HG02623 (cell line): ENCODE results near the gene PRKCSH.
"Not testable (repeated sequence)": the region's sequence is repeated elsewhere in the genome, so short reads cannot be mapped to it uniquely, and the experiment has no call there.

Experiments
- ATAC-seq: cut with Tn5 transposase; IDR thresholded peaks from one replicate; pipeline ENCODE4 v1.9.1; 2021; ENCODE audit warnings: moderate library complexity; ENCODE audit not compliant: unreplicated experiment

The PRKCSH gene

GRCh38 chr19:11420429-11421370, 14.7 kb upstream of the PRKCSH start:
- ATAC-seq: no peak

- no peak for ATAC-seq
These were observed 13.9 kb upstream of the PRKCSH start for GRCh38 chr19:11421371-11422098.

DNA sequence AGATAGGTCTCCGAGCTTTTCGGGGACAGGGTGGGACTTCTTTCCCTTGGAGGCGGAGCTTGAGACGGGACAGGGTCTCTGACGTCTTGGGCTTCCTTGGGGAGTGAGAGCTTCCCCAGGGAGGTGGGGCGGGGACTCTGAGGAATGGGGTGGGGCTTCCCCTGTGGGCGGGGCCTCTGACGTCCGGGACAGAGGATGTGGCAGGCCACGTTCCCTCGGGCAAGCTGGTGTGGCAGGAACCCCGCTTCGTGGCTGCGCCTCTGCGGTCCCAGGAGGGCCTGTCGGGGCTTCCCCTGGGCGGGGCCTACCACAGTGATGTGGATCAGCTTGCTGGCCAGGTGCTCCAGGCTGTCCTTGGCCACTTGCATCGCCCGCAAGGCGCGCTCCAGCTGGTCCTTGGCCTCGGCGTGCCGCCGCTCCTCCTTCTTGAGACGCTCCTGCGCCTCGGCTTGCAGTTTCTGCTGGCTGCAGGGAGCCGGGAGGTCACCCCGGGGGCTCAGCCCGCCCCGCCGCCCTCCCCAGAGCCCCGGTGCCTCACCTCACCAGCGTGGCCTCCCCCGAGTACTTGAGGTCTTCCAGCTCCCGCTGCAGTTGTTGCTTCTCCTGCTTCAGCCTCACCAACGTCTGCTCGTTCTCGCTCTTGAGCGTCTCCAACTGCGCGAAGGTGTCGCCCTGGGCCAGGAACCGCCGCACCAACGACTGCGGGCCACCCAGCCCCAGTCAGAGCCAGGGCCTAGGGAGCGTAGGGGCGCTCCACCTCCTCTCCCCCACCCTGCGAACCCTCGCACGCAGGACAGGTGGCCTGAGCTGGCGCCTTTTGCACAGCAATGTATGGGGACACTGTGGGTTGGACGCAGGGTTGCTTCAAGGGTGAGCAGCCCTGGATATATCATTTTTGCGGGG, 13.0 kb upstream of the PRKCSH start:
- no peak for ATAC-seq

- no peak for ATAC-seq
These were observed 12.2 kb upstream of the PRKCSH start for GRCh38 chr19:11423164-11423790.

- ATAC-seq: no peak
These were observed 11.6 kb upstream of the PRKCSH start for GRCh38 chr19:11423791-11424181.

GRCh38 chr19:11425719-11426457, 9.5 kb upstream of the PRKCSH start:
- ATAC-seq: no peak

- ATAC-seq: no peak
These were observed 8.8 kb upstream of the PRKCSH start for GRCh38 chr19:11426656-11427055.

- ATAC-seq: not testable (repeated sequence)
These were observed 1.9 kb upstream of the PRKCSH start for GRCh38 chr19:11433526-11433925.

DNA sequence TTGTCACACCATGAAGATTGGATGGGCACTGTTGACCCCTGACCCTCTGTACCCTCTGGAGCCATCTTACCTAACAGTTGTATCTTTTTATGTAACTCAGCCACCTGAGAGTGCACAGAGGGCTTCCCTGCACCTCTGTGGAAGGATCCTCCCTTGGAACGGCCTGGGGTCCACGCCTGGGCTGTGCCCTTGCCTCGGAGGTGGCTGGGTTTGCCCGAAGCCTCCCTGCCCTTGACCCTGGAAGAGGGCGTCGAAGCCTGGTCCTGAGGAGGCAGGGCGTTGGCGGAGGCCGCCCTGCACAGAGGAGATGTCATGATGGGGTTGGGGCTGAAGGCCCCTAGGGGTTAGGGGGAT, 755 bp upstream of the PRKCSH start:
- ATAC-seq: peak; percentile 1

DNA sequence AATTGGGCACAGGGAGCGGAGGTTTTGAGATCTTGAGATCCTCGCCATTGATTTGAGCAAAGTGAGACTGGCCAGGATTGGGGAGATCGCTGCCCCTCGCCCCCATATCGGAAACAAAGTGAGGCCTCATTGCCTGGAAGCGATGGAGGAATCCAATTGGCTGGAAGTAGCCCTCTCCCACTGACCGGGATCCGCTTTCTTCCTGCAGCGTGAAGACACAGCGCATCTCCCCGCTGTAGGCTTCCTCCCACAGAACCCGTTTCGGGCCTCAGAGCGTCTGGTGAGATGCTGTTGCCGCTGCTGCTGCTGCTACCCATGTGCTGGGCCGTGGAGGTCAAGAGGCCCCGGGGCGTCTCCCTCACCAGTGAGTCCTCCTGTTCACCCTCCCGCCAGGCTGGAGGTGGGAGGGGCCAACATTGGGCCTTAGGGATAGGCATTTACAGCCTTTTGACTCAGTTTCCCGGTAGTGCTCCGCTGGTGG, 438 bp downstream of the PRKCSH start:
- no peak for ATAC-seq

DNA sequence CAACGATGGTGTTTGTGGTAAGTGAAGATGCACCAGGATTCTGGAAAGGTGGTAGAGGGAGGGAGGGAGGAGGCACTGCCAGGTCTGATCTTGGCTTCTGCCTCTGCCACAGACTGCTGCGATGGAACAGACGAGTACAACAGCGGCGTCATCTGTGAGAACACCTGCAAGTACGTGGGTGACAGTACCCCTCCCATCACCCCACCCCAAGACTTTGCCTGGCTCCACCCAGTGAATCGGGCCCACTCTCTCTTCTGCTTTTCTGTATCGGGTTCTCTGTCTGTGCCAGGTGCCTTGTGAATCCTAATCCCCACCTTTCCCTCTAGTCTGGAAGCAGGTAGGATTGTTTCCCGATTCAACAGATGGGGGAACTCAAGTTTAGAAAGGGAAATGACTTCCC, 2.5 kb downstream of the PRKCSH start:
- no peak for ATAC-seq

DNA sequence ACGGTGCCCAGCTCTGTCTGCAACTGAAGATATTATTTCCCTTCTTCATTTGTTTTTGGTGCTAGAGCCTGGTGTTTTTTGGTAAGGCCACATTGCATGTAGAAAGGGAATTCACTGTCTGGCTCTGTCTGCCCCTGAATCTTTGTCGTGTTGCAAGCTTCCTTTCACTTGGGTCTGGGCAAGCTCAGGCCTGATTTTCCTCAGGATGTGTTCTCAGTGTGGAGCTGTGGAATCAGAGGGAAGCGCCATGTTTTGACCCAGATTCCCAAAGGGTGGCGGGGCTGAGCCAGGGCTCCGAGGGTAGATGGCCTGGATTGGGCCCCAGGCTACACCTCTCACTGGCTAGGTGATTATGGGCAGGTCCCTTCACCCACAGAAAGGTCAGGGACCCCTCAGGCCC, 8.6 kb downstream of the PRKCSH start:
- ATAC-seq: no peak

DNA sequence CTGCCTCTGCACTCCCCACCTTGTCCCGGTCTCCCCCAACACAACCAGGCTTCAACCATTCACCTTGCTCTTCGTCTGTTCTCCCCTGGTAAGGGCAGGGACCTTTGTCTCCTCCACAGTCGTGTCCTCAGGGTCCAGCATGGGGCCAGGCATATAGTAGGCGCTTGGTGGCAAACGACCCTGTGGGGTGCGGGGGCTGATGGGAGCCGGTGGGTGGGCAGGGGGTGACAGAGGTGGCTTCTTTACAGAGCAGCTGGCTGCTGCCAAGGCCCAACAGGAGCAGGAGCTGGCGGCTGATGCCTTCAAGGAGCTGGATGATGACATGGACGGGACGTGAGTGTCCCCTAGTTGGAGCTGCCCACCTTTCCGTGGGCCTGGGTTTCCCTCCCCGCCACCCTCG, 9.7 kb downstream of the PRKCSH start:
- no peak for ATAC-seq

GRCh38 chr19:11446271-11446651, 10.8 kb downstream of the PRKCSH start:
- no peak for ATAC-seq

DNA sequence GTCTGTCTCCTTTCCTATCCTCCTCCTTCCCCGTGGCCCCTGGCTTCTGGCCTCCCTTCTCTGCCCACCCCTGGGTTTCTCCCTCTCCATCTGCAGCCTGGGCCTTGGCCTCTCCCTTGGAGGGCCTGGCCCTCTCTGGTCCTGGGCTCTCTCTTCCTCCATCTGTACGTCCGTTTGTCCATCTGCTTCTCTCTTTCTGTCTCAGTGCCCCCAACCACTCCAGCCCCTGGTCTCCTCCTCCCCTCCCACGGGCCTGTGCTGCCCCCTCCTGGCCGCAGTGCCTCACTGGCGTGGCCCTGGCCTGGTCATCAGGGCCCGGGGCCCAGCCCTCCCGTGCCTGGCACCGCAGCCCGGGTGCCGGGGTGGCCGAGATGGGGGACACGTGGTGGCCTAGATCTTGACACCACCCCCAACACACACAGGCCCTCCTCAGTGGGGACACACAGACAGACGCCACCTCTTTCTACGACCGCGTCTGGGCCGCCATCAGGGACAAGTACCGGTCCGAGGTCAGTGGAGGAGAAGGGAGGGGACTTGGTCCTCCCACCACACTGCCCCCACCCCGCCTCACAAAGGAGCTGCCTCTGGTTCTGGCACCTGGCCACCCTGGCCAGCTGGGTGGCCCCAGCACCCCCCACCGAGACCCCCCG, 11.3 kb downstream of the PRKCSH start:
- no peak for ATAC-seq

- ATAC-seq: no peak
These were observed 12.2 kb downstream of the PRKCSH start for GRCh38 chr19:11447347-11448262.

GRCh38 chr19:11448410-11448809, 13.0 kb downstream of the PRKCSH start:
- no peak for ATAC-seq

DNA sequence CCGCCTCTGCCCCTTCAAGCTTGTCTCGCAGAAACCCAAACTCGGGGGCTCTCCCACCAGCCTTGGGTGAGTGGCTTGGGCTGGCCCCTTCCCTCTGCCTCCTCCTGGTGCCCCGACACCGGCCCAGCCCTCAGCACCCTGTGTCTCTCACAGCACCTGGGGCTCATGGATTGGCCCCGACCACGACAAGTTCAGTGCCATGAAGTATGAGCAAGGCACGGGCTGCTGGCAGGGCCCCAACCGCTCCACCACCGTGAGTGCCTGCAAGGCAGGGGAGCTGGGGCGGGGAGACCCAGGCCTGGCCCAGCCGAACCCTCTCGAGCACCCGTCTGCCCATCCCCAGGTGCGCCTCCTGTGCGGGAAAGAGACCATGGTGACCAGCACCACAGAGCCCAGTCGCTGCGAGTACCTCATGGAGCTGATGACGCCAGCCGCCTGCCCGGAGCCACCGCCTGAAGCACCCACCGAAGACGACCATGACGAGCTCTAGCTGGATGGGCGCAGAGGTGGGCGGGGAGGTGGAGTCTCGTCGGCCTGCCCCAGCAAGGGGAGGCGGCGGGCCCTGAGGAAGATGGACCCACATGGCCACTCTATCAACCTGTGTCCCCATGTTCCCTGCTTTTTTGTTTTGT, 13.6 kb downstream of the PRKCSH start:
- no peak for ATAC-seq
